NCI-H526 treated with DMSO at 0.1 percent for 48 hours (cell line): ENCODE results near the gene DIO1.
A peak's percentile ranks its signal among the peaks of the same experiment; 100 is the strongest.

Source experiments
- DNase-seq: peaks from one replicate; lab custom pipeline; 2025; lab: John Stamatoyannopoulos, UW

Gene DIO1

GRCh38 chr1:53942127-53942957 lies 48.4 kb downstream of the DIO1 start:
- no peak for DNase-seq

GRCh38 chr1:53943090-53943489 lies 49.1 kb downstream of the DIO1 start:
- no peak for DNase-seq

GRCh38 chr1:53943490-53944043 lies 49.6 kb downstream of the DIO1 start:
- DNase-seq, result no peak

GRCh38 chr1:53944469-53945182 lies 50.6 kb downstream of the DIO1 start:
- no peak for DNase-seq

GRCh38 chr1:53945183-53945432 lies 51.1 kb downstream of the DIO1 start:
- DNase-seq, result no peak

- peak; percentile 94 for DNase-seq
These were observed 51.7 kb downstream of the DIO1 start, which contains the start of gene IFT25 for GRCh38 chr1:53945433-53946251. Gene IFT25 (minus strand): TSS chr1:53945699. CDS start chr1:53940082, 5,617 bp downstream.

GRCh38 chr1:53946252-53947171 lies 52.5 kb downstream of the DIO1 start, which contains the start of gene LRRC42:
Gene LRRC42 (plus strand): TSS chr1:53946350. CDS start chr1:53952000, 5,650 bp downstream.
- no peak for DNase-seq

GRCh38 chr1:53947172-53947907 lies 53.4 kb downstream of the DIO1 start:
- no peak for DNase-seq

GRCh38 chr1:53948291-53948690 lies 54.3 kb downstream of the DIO1 start:
- DNase-seq, result no peak

GRCh38 chr1:53949023-53949990 lies 55.3 kb downstream of the DIO1 start:
- DNase-seq, result peak; percentile 24

- no peak for DNase-seq
These were observed 57.7 kb downstream of the DIO1 start for GRCh38 chr1:53951697-53952096.

GRCh38 chr1:53954128-53954527 lies 60.1 kb downstream of the DIO1 start:
- DNase-seq, result no peak

- DNase-seq, result no peak
These were observed 62.6 kb downstream of the DIO1 start for GRCh38 chr1:53956308-53957168.

- no peak for DNase-seq
These were observed 63.3 kb downstream of the DIO1 start for GRCh38 chr1:53957194-53957818.

GRCh38 chr1:53959664-53960250 lies 65.8 kb downstream of the DIO1 start:
- DNase-seq, result no peak
